GM12878 (cell line): ENCODE measurements around the gene TMEM235.

Experiments used
- NR2F1 ChIP-seq: fragments of 450-650 bp; conservative IDR thresholded peaks from 2 replicates; pipeline ENCODE4 v1.6.1; 2017; ENCODE audit warnings: mild to moderate bottlenecking
- SIN3A ChIP-seq: IDR thresholded peaks from 2 replicates; pipeline ENCODE4 v1.6.1; 2012; ENCODE audit warnings: low read depth, low read length, improper control_type of control experiment
- SUZ12 ChIP-seq: fragments of 200-600 bp; sonication (generic); IDR thresholded peaks from one replicate; pipeline ENCODE4 v1.6.1; 2018; ENCODE audit warnings: antibody characterized with exemption, mild to moderate bottlenecking; ENCODE audit not compliant: unreplicated experiment
- TF ChIP-seq, protein P1 (sequence below), 3 experiments: IDR thresholded peaks in 2 of 3; conservative IDR thresholded peaks in 1 of 3; 2 replicates each; pipeline ENCODE4 v1.5.1; 2011; ENCODE audit warnings: low read depth in 3 of 3, low read length in 3 of 3, mild to moderate bottlenecking in 3 of 3, control low read depth in 2 of 3, moderate library complexity in 2 of 3, inconsistent platforms in 1 of 3, mixed read lengths in 1 of 3; ENCODE audit not compliant: control insufficient read depth in 2 of 3, insufficient read depth in 1 of 3; ENCODE audit errors: extremely low read depth in 1 of 3
- TF ChIP-seq, protein P2 (sequence below): IDR thresholded peaks from 2 replicates; pipeline ENCODE4 v1.6.1; 2011; ENCODE audit warnings: mild to moderate bottlenecking, low read depth, low read length, moderate library complexity; ENCODE audit not compliant: insufficient replicate concordance

DNA sequence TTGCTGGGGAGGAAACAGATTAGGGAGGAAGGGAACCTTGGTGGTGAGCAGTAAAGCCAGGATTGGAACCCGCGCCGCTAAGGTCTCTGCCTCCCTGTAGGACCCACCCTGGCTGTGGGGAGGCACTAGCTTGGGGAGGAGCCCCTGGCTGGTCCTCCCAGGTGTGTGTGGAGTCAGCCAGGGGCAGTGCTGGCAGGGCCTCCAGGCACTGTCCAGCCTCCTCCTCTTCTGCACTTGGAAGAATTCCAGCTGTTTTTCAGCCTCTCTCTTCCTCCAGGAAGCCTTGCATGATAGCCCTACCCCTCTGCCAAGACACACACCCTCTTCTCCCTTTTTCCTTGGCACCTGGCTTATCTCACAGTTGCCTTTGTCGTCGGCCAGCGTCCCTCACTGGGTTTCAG is 34.8 kb downstream of the TMEM235 start:
- TF ChIP-seq SIN3A, result no peak
- no peak for TF ChIP-seq NR2F1
- TF ChIP-seq SUZ12, result no peak
- TF ChIP-seq, protein P1, sequence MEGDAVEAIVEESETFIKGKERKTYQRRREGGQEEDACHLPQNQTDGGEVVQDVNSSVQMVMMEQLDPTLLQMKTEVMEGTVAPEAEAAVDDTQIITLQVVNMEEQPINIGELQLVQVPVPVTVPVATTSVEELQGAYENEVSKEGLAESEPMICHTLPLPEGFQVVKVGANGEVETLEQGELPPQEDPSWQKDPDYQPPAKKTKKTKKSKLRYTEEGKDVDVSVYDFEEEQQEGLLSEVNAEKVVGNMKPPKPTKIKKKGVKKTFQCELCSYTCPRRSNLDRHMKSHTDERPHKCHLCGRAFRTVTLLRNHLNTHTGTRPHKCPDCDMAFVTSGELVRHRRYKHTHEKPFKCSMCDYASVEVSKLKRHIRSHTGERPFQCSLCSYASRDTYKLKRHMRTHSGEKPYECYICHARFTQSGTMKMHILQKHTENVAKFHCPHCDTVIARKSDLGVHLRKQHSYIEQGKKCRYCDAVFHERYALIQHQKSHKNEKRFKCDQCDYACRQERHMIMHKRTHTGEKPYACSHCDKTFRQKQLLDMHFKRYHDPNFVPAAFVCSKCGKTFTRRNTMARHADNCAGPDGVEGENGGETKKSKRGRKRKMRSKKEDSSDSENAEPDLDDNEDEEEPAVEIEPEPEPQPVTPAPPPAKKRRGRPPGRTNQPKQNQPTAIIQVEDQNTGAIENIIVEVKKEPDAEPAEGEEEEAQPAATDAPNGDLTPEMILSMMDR (IDR thresholded peaks at IDR 0.05 in 2 of 3, conservative IDR thresholded peaks at IDR 0.05 in 1 of 3; ENCODE audit: control insufficient read depth in 2 of 3, extremely low read depth in 1 of 3, insufficient read depth in 1 of 3, low read depth in 3 of 3, low read length in 3 of 3), result no peak
- TF ChIP-seq, protein P2, sequence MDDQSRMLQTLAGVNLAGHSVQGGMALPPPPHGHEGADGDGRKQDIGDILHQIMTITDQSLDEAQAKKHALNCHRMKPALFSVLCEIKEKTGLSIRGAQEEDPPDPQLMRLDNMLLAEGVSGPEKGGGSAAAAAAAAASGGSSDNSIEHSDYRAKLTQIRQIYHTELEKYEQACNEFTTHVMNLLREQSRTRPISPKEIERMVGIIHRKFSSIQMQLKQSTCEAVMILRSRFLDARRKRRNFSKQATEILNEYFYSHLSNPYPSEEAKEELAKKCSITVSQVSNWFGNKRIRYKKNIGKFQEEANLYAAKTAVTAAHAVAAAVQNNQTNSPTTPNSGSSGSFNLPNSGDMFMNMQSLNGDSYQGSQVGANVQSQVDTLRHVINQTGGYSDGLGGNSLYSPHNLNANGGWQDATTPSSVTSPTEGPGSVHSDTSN, result no peak
